HepG2 (cell line): ENCODE measurements around the gene CDKN2A.

Experiments used
- BCLAF1 ChIP-seq: fragments of 450-650 bp; IDR thresholded peaks from 2 replicates; pipeline ENCODE4 v1.6.1; 2017; ENCODE audit warnings: mild to moderate bottlenecking
- CEBPB ChIP-seq: IDR thresholded peaks from 2 replicates; pipeline ENCODE4 v1.6.1; 2011; ENCODE audit warnings: low read depth, low read length, improper control_type of control experiment, borderline replicate concordance
- CSRNP2 ChIP-seq: sonication (generic); formaldehyde crosslinking; conservative IDR thresholded peaks from 2 replicates; pipeline ENCODE4 v1.8.0; 2022; ENCODE audit warnings: low read depth, missing genetic modification reagents
- DNMT3B ChIP-seq: conservative IDR thresholded peaks from 2 replicates; pipeline ENCODE4 v1.6.1; 2016; ENCODE audit warnings: missing biosample characterization, control low read depth
- ZBTB37 ChIP-seq: sonication (generic); formaldehyde crosslinking; IDR thresholded peaks from 2 replicates; pipeline ENCODE4 v1.4.0; 2020; ENCODE audit warnings: mild to moderate bottlenecking, missing genetic modification reagents

GRCh38 chr9:21967169-21967568, 27.0 kb downstream of the CDKN2A start:
- TF ChIP-seq BCLAF1 (no peak), CEBPB (no peak), CSRNP2 (CRISPR knock-in tag) (no peak), ZBTB37 (CRISPR knock-in tag) (no peak), DNMT3B (CRISPR knock-in tag) (no peak)
